Cardiac muscle cell (in vitro differentiated cells and primary cell): ENCODE results near the gene TMEM184A. TPM values are rescaled to one million over a fixed set of nuclear protein-coding genes. Genes with fewer than 3 reads are reported as not detected.

Experiments
- DNase-seq, 2 donors: peaks; one replicate each; pipeline versions ENCODE4 v3.0.0 to v3.0.0-alpha.2; 2010 to 2017; ENCODE audit warnings: low read depth in 1 of 2, low spot score in 1 of 2
- H3K27ac ChIP-seq: fragments of 200-600 bp; sonication (generic); 2 replicates; pipeline ENCODE4 v1.5.1; 2016
- H3K27me3 ChIP-seq: fragments of 200-600 bp; sonication (generic); 2 replicates; pipeline ENCODE4 v1.6.0; 2016; ENCODE audit warnings: control low read depth
- H3K36me3 ChIP-seq: fragments of 200-600 bp; sonication (generic); 2 replicates; pipeline ENCODE4 v1.5.1; 2016; ENCODE audit warnings: control low read depth
- H3K4me1 ChIP-seq: fragments of 200-600 bp; sonication (generic); 2 replicates; pipeline ENCODE4 v1.8.1; 2017; ENCODE audit warnings: low read depth, mild to moderate bottlenecking, mixed run types
- H3K4me3 ChIP-seq: fragments of 200-600 bp; sonication (generic); 2 replicates; pipeline ENCODE4 v1.5.1; 2016; ENCODE audit warnings: mild to moderate bottlenecking
- H3K9me3 ChIP-seq: fragments of 200-600 bp; sonication (generic); 2 replicates; pipeline ENCODE4 v1.5.1; 2017; ENCODE audit warnings: low read depth, mild to moderate bottlenecking, control low read depth
- CTCF ChIP-seq: IDR thresholded peaks from 2 replicates; pipeline ENCODE4 v1.5.1; 2012; ENCODE audit warnings: low read depth, mild to moderate bottlenecking, low read length
- polyA plus RNA-seq: library from polyadenylated mRNA; unstranded; fragments of >200 nt; fragmentation: Nextera tagmentation; extraction: Ambion mirVana; gene quantifications from 2 replicates; pipeline ENCODE4 v1.2.1, GENCODE V29; 2016
- total RNA-seq: library from RNA; depleted of rRNA; stranded (reverse); fragments of >200 nt; gene quantifications from 2 replicates; pipeline ENCODE4 v1.2.3, GENCODE V29; 2016

TMEM184A gene
- total and polyA plus RNA-seq, 2 experiments from 2014 or later = 2.1 to 3.0 TPM

- Histone ChIP-seq H3K36me3 (no peaks in the 10 kb centered on the region), H3K4me1 (peaks cover 7% of the 10 kb centered on the region), H3K27me3 (no peaks in the 10 kb centered on the region), H3K9me3 (no peaks in the 10 kb centered on the region), H3K27ac (no peak overlapping the region), H3K4me3 (no peak overlapping the region)
- TF ChIP-seq CTCF = no peak
- DNase-seq = no peak
Measured at GRCh38 chr7:1563981-1564602, 8.1 kb upstream of the TMEM184A start.

- H3K27ac ChIP-seq = peak overlapping the region; percentile 48
Measured at GRCh38 chr7:1562597-1563051, 6.6 kb upstream of the TMEM184A start.

GRCh38 chr7:1562116-1562515 lies 6.1 kb upstream of the TMEM184A start:
- Histone ChIP-seq H3K4me1 (peaks cover 7% of the 10 kb centered on the region), H3K27ac (peak overlapping the region; percentile 48), H3K27me3 (no peaks in the 10 kb centered on the region), H3K9me3 (no peaks in the 10 kb centered on the region), H3K4me3 (no peak overlapping the region), H3K36me3 (no peaks in the 10 kb centered on the region)
- TF ChIP-seq CTCF = no peak
- peak in 1 of 2 donors; percentile 32 for DNase-seq

More at GRCh38 chr7:1562597-1563051, 6.6 kb upstream of the TMEM184A start:
- Histone ChIP-seq H3K4me1 (peaks cover 7% of the 10 kb centered on the region), H3K9me3 (no peaks in the 10 kb centered on the region), H3K36me3 (no peaks in the 10 kb centered on the region), H3K27me3 (no peaks in the 10 kb centered on the region), H3K4me3 (no peak overlapping the region)
- no peak for TF ChIP-seq CTCF
- no peak for DNase-seq

GRCh38 chr7:1561036-1561940 lies 5.3 kb upstream of the TMEM184A start:
- Histone ChIP-seq H3K27me3 (no peaks in the 10 kb centered on the region), H3K4me3 (no peak overlapping the region), H3K27ac (no peak overlapping the region), H3K4me1 (peaks cover 8% of the 10 kb centered on the region), H3K9me3 (no peaks in the 10 kb centered on the region), H3K36me3 (no peaks in the 10 kb centered on the region)
- no peak for DNase-seq
- no peak for TF ChIP-seq CTCF

- Histone ChIP-seq H3K36me3 (no peaks in the 10 kb centered on the region), H3K27me3 (no peaks in the 10 kb centered on the region), H3K27ac (no peak overlapping the region), H3K9me3 (no peaks in the 10 kb centered on the region), H3K4me1 (peaks cover 13% of the 10 kb centered on the region), H3K4me3 (no peak overlapping the region)
- TF ChIP-seq CTCF = no peak
- no peak for DNase-seq
Measured at GRCh38 chr7:1560620-1561031, 4.6 kb upstream of the TMEM184A start.
